A673 (cell line): ENCODE measurements around the gene CCT3. TPM values are rescaled to one million over a fixed set of nuclear protein-coding genes. Genes with fewer than 3 reads are reported as not detected.

Experiments used
- BruUV-seq: library from RNA; stranded (reverse); fragments of 400-500 nt; replicated peaks from 2 replicates; lab custom pipeline; 2021; lab: Mats Ljungman, UMichigan
- CTCF ChIA-PET: fragments of 300-600 bp; sonication (Branson Sonifier 250); formaldehyde crosslinking; loops from one replicate; lab custom pipeline; 2022; ENCODE audit warnings: antibody characterized with exemption; lab: Charles Lee
- POLR2A ChIA-PET: fragments of 300-600 bp; sonication (Branson Sonifier 250); formaldehyde crosslinking; loops from one replicate; lab custom pipeline; 2022; ENCODE audit warnings: antibody characterized with exemption; ENCODE audit not compliant: low non-redundant PET; lab: Charles Lee
- DNase-seq: peaks from one replicate; pipeline ENCODE4 v3.0.0-alpha.2; 2015; ENCODE audit warnings: low spot score
- H3K27ac ChIP-seq: fragments of 200-600 bp; sonication (generic); 2 replicates; pipeline ENCODE4 v1.5.1; 2016; ENCODE audit warnings: mixed run types, low read depth, mild to moderate bottlenecking, mixed read lengths, antibody characterized with exemption, low read length; ENCODE audit not compliant: poor library complexity, severe bottlenecking
- H3K27me3 ChIP-seq: fragments of 200-600 bp; sonication (generic); replicated peaks from 2 replicates; pipeline ENCODE4 v1.6.1; 2017; ENCODE audit warnings: mixed run types, low read depth, mild to moderate bottlenecking, mixed read lengths, antibody characterized with exemption, low read length; ENCODE audit not compliant: insufficient read depth, poor library complexity
- H3K36me3 ChIP-seq: fragments of 200-600 bp; sonication (generic); 2 replicates; pipeline ENCODE4 v1.6.1; 2016; ENCODE audit warnings: mixed run types, mild to moderate bottlenecking, mixed read lengths, antibody characterized with exemption, low read length; ENCODE audit not compliant: insufficient read depth, poor library complexity, severe bottlenecking
- H3K4me1 ChIP-seq: fragments of 200-600 bp; sonication (generic); 2 replicates; pipeline ENCODE4 v1.6.1; 2017; ENCODE audit warnings: mixed run types, mild to moderate bottlenecking, mixed read lengths, antibody characterized with exemption, low read length; ENCODE audit not compliant: insufficient read depth, poor library complexity, severe bottlenecking
- H3K4me3 ChIP-seq: fragments of 200-600 bp; sonication (generic); 2 replicates; pipeline ENCODE4 v1.5.1; 2016; ENCODE audit warnings: low read depth, mixed run types, mild to moderate bottlenecking, mixed read lengths, low read length; ENCODE audit not compliant: poor library complexity, severe bottlenecking
- H3K9me3 ChIP-seq: fragments of 200-600 bp; sonication (generic); 2 replicates; pipeline ENCODE4 v1.6.1; 2016; ENCODE audit warnings: mixed run types, low read depth, mild to moderate bottlenecking, mixed read lengths, antibody characterized with exemption, low read length; ENCODE audit not compliant: poor library complexity, severe bottlenecking
- CTCF ChIP-seq: fragments of 300-800, 200-600 bp; sonication (generic); conservative IDR thresholded peaks from 2 replicates; pipeline ENCODE4 v1.5.1; 2017; ENCODE audit warnings: low read depth, mild to moderate bottlenecking, antibody characterized with exemption, low read length, moderate library complexity, mixed read lengths
- EZH2 ChIP-seq: fragments of 200-600 bp; sonication (generic); IDR thresholded peaks from 2 replicates; pipeline ENCODE4 v1.6.1; 2017; ENCODE audit warnings: borderline replicate concordance, low read depth, mild to moderate bottlenecking, mixed read lengths, antibody characterized with exemption, low read length; ENCODE audit not compliant: poor library complexity, severe bottlenecking
- intact Hi-C: fragments of 100-400 bp; cut with micrococcal nuclease; formaldehyde crosslinking; loops from one replicate; pipeline ENCODE4 v1.10.0; 2022; ENCODE audit not compliant: unreplicated experiment
- total RNA-seq: library from RNA; stranded (reverse); gene quantifications from 2 replicates; pipeline ENCODE4 v1.2.3, GENCODE V29; 2021

Gene CCT3
- total RNA-seq, 1 experiment from 2014 or later, result 678 TPM

GRCh38 chr1:156366378-156367166, 28.5 kb upstream of the CCT3 start:
- Histone ChIP-seq H3K36me3 (no peaks in the 10 kb centered on the region), H3K27ac (no peak overlapping the region), H3K4me1 (no peaks in the 10 kb centered on the region), H3K9me3 (no peaks in the 10 kb centered on the region), H3K27me3 (no peaks in the 10 kb centered on the region), H3K4me3 (no peak overlapping the region)
- ChIA-PET CTCF (interaction anchor here (0.9 kb wide), 1 partner anchor 79 kb away, joined by 3 read pairs; no protein-coding TSS in a partner anchor), POLR2A (no interaction called here)
- TF ChIP-seq CTCF (no peak), EZH2 (no peak)
- no peak for DNase-seq
- intact Hi-C loops, result no loop called here
- no TSS peak for BruUV-seq

GRCh38 chr1:156365754-156366153, 27.7 kb upstream of the CCT3 start:
- POLR2A ChIA-PET, result no interaction called here
- no TSS peak for BruUV-seq
- intact Hi-C loops, result no loop called here
- DNase-seq, result no peak
- no peak for TF ChIP-seq CTCF
- TF ChIP-seq EZH2, result no peak
- no peak overlapping the region for H3K4me3 ChIP-seq
- no peaks in the 10 kb centered on the region for H3K27me3 ChIP-seq
- CTCF ChIA-PET, result no interaction called here
- no peaks in the 10 kb centered on the region for H3K36me3 ChIP-seq
- H3K9me3 ChIP-seq, result no peaks in the 10 kb centered on the region
- no peak overlapping the region for H3K27ac ChIP-seq
- H3K4me1 ChIP-seq, result no peaks in the 10 kb centered on the region

- CTCF ChIA-PET, result interaction anchor here (1.2 kb wide), 1 partner anchor 120 kb away, joined by 3 read pairs; no protein-coding TSS in a partner anchor
- Histone ChIP-seq H3K4me3 (no peak overlapping the region), H3K4me1 (peaks cover 4% of the 10 kb centered on the region), H3K27ac (no peak overlapping the region), H3K27me3 (no peaks in the 10 kb centered on the region), H3K9me3 (no peaks in the 10 kb centered on the region), H3K36me3 (no peaks in the 10 kb centered on the region)
- intact Hi-C loops, result no loop called here
- TF ChIP-seq EZH2 (no peak), CTCF (no peak)
- BruUV-seq, result no TSS peak
- POLR2A ChIA-PET, result no interaction called here
- DNase-seq, result no peak
These were observed 22.4 kb upstream of the CCT3 start for GRCh38 chr1:156360534-156360933.
